Astrocyte (in vitro differentiated cells and primary cell): ENCODE results near the gene SPTY2D1. TPM values are rescaled to one million over a fixed set of nuclear protein-coding genes. Genes with fewer than 3 reads are reported as not detected.
A peak's percentile ranks its signal among the peaks of the same experiment; 100 is the strongest.

Source experiments
- DNase-seq: peaks from one replicate; pipeline ENCODE4 v3.0.0-alpha.2; 2010; ENCODE audit warnings: low read depth
- FAIRE-seq: peaks from 2 replicates; lab custom pipeline; 2011; peaks lifted over from hg19 to GRCh38; lab: Jason Lieb, UNC
- H2AFZ ChIP-seq: 2 replicates; pipeline ENCODE4 v1.6.0; 2012; ENCODE audit warnings: low read depth, low read length, inconsistent platforms
- H3K27ac ChIP-seq: 2 replicates; pipeline ENCODE4 v1.5.1; 2011; ENCODE audit warnings: low read depth, low read length, inconsistent platforms
- H3K27me3 ChIP-seq: 2 replicates; pipeline ENCODE4 v1.6.0; 2011; ENCODE audit warnings: low read length, inconsistent platforms; ENCODE audit not compliant: insufficient read depth
- H3K36me3 ChIP-seq: 2 replicates; pipeline ENCODE4 v1.5.1; 2011; ENCODE audit warnings: low read length, inconsistent platforms; ENCODE audit not compliant: insufficient read depth
- H3K4me1 ChIP-seq: 2 replicates; pipeline ENCODE4 v1.5.1; 2011; ENCODE audit warnings: low read length, inconsistent platforms; ENCODE audit not compliant: insufficient read depth
- H3K4me2 ChIP-seq: 2 replicates; pipeline ENCODE4 v1.6.0; 2012; ENCODE audit warnings: low read length, inconsistent platforms
- H3K4me3 ChIP-seq: 2 replicates; pipeline ENCODE4 v1.5.1; 2011; ENCODE audit warnings: low read depth, mild to moderate bottlenecking, low read length, inconsistent platforms; ENCODE audit not compliant: insufficient read depth
- H3K79me2 ChIP-seq: 2 replicates; pipeline ENCODE4 v1.6.0; 2012; ENCODE audit warnings: mild to moderate bottlenecking, low read length, inconsistent platforms; ENCODE audit not compliant: insufficient read depth
- H3K9ac ChIP-seq: 2 replicates; pipeline ENCODE4 v1.6.0; 2012; ENCODE audit warnings: mild to moderate bottlenecking, low read length, inconsistent platforms
- H3K9me3 ChIP-seq: 2 replicates; pipeline ENCODE4 v1.5.1; 2012; ENCODE audit warnings: low read depth, mild to moderate bottlenecking, low read length, inconsistent platforms; ENCODE audit not compliant: insufficient read depth
- H4K20me1 ChIP-seq: 2 replicates; pipeline ENCODE4 v1.6.0; 2012; ENCODE audit warnings: low read length, inconsistent platforms; ENCODE audit not compliant: insufficient read depth
- H3K27ac Mint-ChIP-seq: one replicate; pipeline ENCODE4 v1.8.0; 2021; ENCODE audit warnings: mild to moderate bottlenecking, mixed read lengths; ENCODE audit not compliant: unreplicated experiment
- H3K27me3 Mint-ChIP-seq: one replicate; pipeline ENCODE4 v1.8.0; 2021; ENCODE audit warnings: low read depth, mixed read lengths; ENCODE audit not compliant: unreplicated experiment
- H3K36me3 Mint-ChIP-seq: one replicate; pipeline ENCODE4 v1.8.0; 2021; ENCODE audit warnings: low read depth, mixed read lengths; ENCODE audit not compliant: unreplicated experiment
- H3K4me1 Mint-ChIP-seq: one replicate; pipeline ENCODE4 v1.8.0; 2021; ENCODE audit warnings: low read depth, mixed read lengths; ENCODE audit not compliant: unreplicated experiment
- H3K4me3 Mint-ChIP-seq: one replicate; pipeline ENCODE4 v1.8.0; 2021; ENCODE audit warnings: mild to moderate bottlenecking, moderate library complexity, mixed read lengths; ENCODE audit not compliant: unreplicated experiment
- H3K9me3 Mint-ChIP-seq: one replicate; pipeline ENCODE4 v1.8.0; 2021; ENCODE audit warnings: mild to moderate bottlenecking, mixed read lengths; ENCODE audit not compliant: unreplicated experiment
- CTCF ChIP-seq: IDR thresholded peaks from 2 replicates; pipeline ENCODE4 v1.5.1; 2011; ENCODE audit warnings: low read depth, mild to moderate bottlenecking, inconsistent platforms, low read length, moderate library complexity; ENCODE audit not compliant: insufficient read depth
- EZH2 ChIP-seq: IDR thresholded peaks from 2 replicates; pipeline ENCODE4 v1.6.1; 2012; ENCODE audit warnings: mild to moderate bottlenecking, low read length, inconsistent platforms; ENCODE audit not compliant: insufficient read depth
- total RNA-seq: library from RNA; stranded (reverse); gene quantifications from 2 replicates; pipeline ENCODE4 v1.2.1, GENCODE V29; 2021

SPTY2D1 gene
- total RNA-seq, 1 donor from 2014 or later: 24.4 TPM

GRCh38 chr11:18671246-18671645 is 37.1 kb upstream of the SPTY2D1 start:
- no peaks in the 10 kb centered on the region for H3K36me3 Mint-ChIP-seq
- Histone ChIP-seq H3K27me3 (no peaks in the 10 kb centered on the region), H3K9ac (no peak overlapping the region), H4K20me1 (no peaks in the 10 kb centered on the region), H3K4me2 (no peak overlapping the region), H3K4me1 (no peaks in the 10 kb centered on the region), H3K36me3 (no peaks in the 10 kb centered on the region), H3K9me3 (no peaks in the 10 kb centered on the region), H3K79me2 (no peaks in the 10 kb centered on the region), H2AFZ (no peak overlapping the region), H3K27ac (no peak overlapping the region), H3K4me3 (no peak overlapping the region)
- H3K27me3 Mint-ChIP-seq: no peaks in the 10 kb centered on the region
- peaks cover 2% of the 10 kb centered on the region for H3K9me3 Mint-ChIP-seq
- no peak overlapping the region for H3K27ac Mint-ChIP-seq
- TF ChIP-seq EZH2 (no peak), CTCF (no peak)
- no peak overlapping the region for H3K4me3 Mint-ChIP-seq
- FAIRE-seq (no peak), DNase-seq (no peak)
- peaks cover 19% of the 10 kb centered on the region for H3K4me1 Mint-ChIP-seq

GRCh38 chr11:18669711-18670110 is 35.6 kb upstream of the SPTY2D1 start:
- H3K4me3 Mint-ChIP-seq: no peak overlapping the region
- no peaks in the 10 kb centered on the region for H4K20me1 ChIP-seq
- peaks cover 2% of the 10 kb centered on the region for H3K9me3 Mint-ChIP-seq
- no peaks in the 10 kb centered on the region for H3K9me3 ChIP-seq
- H3K27me3 ChIP-seq: peaks cover 2% of the 10 kb centered on the region
- no peak for FAIRE-seq
- H3K27me3 Mint-ChIP-seq: no peaks in the 10 kb centered on the region
- no peak overlapping the region for H3K27ac Mint-ChIP-seq
- H3K79me2 ChIP-seq: no peaks in the 10 kb centered on the region
- no peaks in the 10 kb centered on the region for H3K36me3 ChIP-seq
- no peaks in the 10 kb centered on the region for H3K4me1 ChIP-seq
- no peaks in the 10 kb centered on the region for H3K36me3 Mint-ChIP-seq
- TF ChIP-seq CTCF: no peak
- TF ChIP-seq EZH2: no peak
- no peak for DNase-seq
- no peak overlapping the region for H3K4me2 ChIP-seq
- no peak overlapping the region for H3K4me3 ChIP-seq
- no peak overlapping the region for H3K27ac ChIP-seq
- no peak overlapping the region for H3K9ac ChIP-seq
- H2AFZ ChIP-seq: no peak overlapping the region
- H3K4me1 Mint-ChIP-seq: peaks cover 19% of the 10 kb centered on the region

- no peak for FAIRE-seq
- TF ChIP-seq CTCF (no peak), EZH2 (no peak)
These were observed 35.1 kb upstream of the SPTY2D1 start for GRCh38 chr11:18669219-18669596.

More at GRCh38 chr11:18669219-18669596, 35.1 kb upstream of the SPTY2D1 start:
- H3K36me3 ChIP-seq: no peaks in the 10 kb centered on the region
- no peak overlapping the region for H3K9ac ChIP-seq
- H3K36me3 Mint-ChIP-seq: no peaks in the 10 kb centered on the region
- H3K4me1 Mint-ChIP-seq: peaks cover 19% of the 10 kb centered on the region
- H3K27me3 Mint-ChIP-seq: no peaks in the 10 kb centered on the region
- no peaks in the 10 kb centered on the region for H3K4me1 ChIP-seq
- no peak overlapping the region for H3K4me3 ChIP-seq
- no peak overlapping the region for H3K4me3 Mint-ChIP-seq
- H3K27ac ChIP-seq: no peak overlapping the region
- peak overlapping the region; percentile 5 for H3K27ac Mint-ChIP-seq
- no peak overlapping the region for H2AFZ ChIP-seq
- H3K79me2 ChIP-seq: no peaks in the 10 kb centered on the region
- no peak overlapping the region for H3K4me2 ChIP-seq
- no peaks in the 10 kb centered on the region for H4K20me1 ChIP-seq
- peaks cover 2% of the 10 kb centered on the region for H3K27me3 ChIP-seq
- peaks cover 2% of the 10 kb centered on the region for H3K9me3 Mint-ChIP-seq
- no peak for DNase-seq
- no peaks in the 10 kb centered on the region for H3K9me3 ChIP-seq
